K562 (cell line): Measurements from ENCODE around the gene ANO10. TPM values are rescaled to one million over a fixed set of nuclear protein-coding genes. Genes with fewer than 3 reads are reported as not detected.

Source experiments
- ATF1 ChIP-seq, 2 experiments: fragments of 450-650 bp in 1 of 2; IDR thresholded peaks; 2 replicates each; pipeline ENCODE4 v1.6.1; 2016; ENCODE audit warnings: missing compliant biosample characterization in 1 of 2, missing genetic modification characterization in 1 of 2
- CHD1 ChIP-seq: fragments of 200-600 bp; sonication (generic); IDR thresholded peaks from one replicate; pipeline ENCODE4 v1.6.1; 2012; ENCODE audit warnings: mild to moderate bottlenecking, moderate library complexity, low read length, inconsistent platforms
- ELF2 ChIP-seq: fragments of 250-450 bp; sonication (Bioruptor Pico); IDR thresholded peaks from 2 replicates; pipeline ENCODE4 v1.5.0; 2021; ENCODE audit warnings: mild to moderate bottlenecking
- FOXK2 ChIP-seq, 2 experiments: fragments of 450-650 bp; IDR thresholded peaks in 1 of 2; conservative IDR thresholded peaks in 1 of 2; 2 replicates each; pipeline ENCODE4 v1.6.1; 2016; ENCODE audit warnings: low read depth in 2 of 2, mild to moderate bottlenecking in 1 of 2
- GABPB1 ChIP-seq: sonication (generic); formaldehyde crosslinking; IDR thresholded peaks from 2 replicates; pipeline ENCODE4 v1.8.0; 2022; ENCODE audit warnings: mild to moderate bottlenecking, missing genetic modification reagents
- HMBOX1 ChIP-seq: sonication (generic); IDR thresholded peaks from 2 replicates; pipeline ENCODE4 v1.6.1; 2016
- NR2C1 ChIP-seq, 2 experiments: fragments of 450-650 bp; IDR thresholded peaks; 2 replicates each; pipeline ENCODE4 v1.6.1; 2017; ENCODE audit warnings: mild to moderate bottlenecking in 2 of 2, antibody characterized with exemption in 1 of 2, inconsistent platforms in 1 of 2, missing compliant biosample characterization in 1 of 2, missing genetic modification characterization in 1 of 2
- PHF21A ChIP-seq: fragments of 450-650 bp; IDR thresholded peaks from 2 replicates; pipeline ENCODE4 v1.6.1; 2017; ENCODE audit warnings: low read depth, borderline replicate concordance
- PRDM10 ChIP-seq: fragments of 450-650 bp; IDR thresholded peaks from 2 replicates; pipeline ENCODE4 v1.6.1; 2018; ENCODE audit not compliant: partially characterized antibody
- PTTG1 ChIP-seq: fragments of 450-650 bp; IDR thresholded peaks from 2 replicates; pipeline ENCODE4 v1.6.1; 2016; ENCODE audit warnings: low read depth, mild to moderate bottlenecking, missing genetic modification characterization, missing compliant biosample characterization
- RERE ChIP-seq: sonication (generic); formaldehyde crosslinking; IDR thresholded peaks from 2 replicates; pipeline ENCODE4 v1.8.0; 2023; ENCODE audit warnings: missing genetic modification reagents, mild to moderate bottlenecking, borderline replicate concordance
- SMAD4 ChIP-seq: fragments of 250-450 bp; sonication (Bioruptor Pico); conservative IDR thresholded peaks from 2 replicates; pipeline ENCODE4 v1.8.0; 2021; ENCODE audit warnings: inconsistent platforms, mild to moderate bottlenecking, moderate library complexity
- U2AF1 ChIP-seq: fragments of 200-400 bp; formaldehyde crosslinking; optimal IDR thresholded peaks from 2 replicates; pipeline ENCODE3; 2017; ENCODE audit warnings: mild to moderate bottlenecking, low read depth, low read length, moderate library complexity
- VEZF1 ChIP-seq: fragments of 200-800 bp; sonication (Bioruptor generic); IDR thresholded peaks from 2 replicates; pipeline ENCODE4 v1.6.1; 2017; ENCODE audit warnings: missing genetic modification characterization, missing compliant biosample characterization
- ZNF766 ChIP-seq: fragments of 200-800 bp; sonication (Bioruptor generic); conservative IDR thresholded peaks from 2 replicates; pipeline ENCODE4 v1.6.1; 2016; ENCODE audit warnings: missing genetic modification characterization, missing compliant biosample characterization
- polyA plus RNA-seq, 8 experiments: library from polyadenylated mRNA; depleted of rRNA in 4 of 8; stranded (reverse) in 5 of 8; unstranded in 3 of 8; fragments of >200 nt; fragmentation: Nextera tagmentation in 2 of 8; fragmentation: Illumina TruSeq in 1 of 8; extraction: Ambion mirVana in 2 of 8; extraction: Trizol in 1 of 8; gene quantifications; 2 replicates each; pipeline versions ENCODE4 v1.2.1 to v1.2.3, GENCODE V29; 2011 to 2014; ENCODE audit warnings: inconsistent platforms in 1 of 8, missing spikeins in 1 of 8
- total RNA-seq, 7 experiments: library from RNA; depleted of rRNA in 6 of 7; stranded (reverse); fragments of >200 nt in 6 of 7; fragmentation: Illumina TruSeq in 2 of 7; extraction: Trizol in 2 of 7; gene quantifications; 2 replicates each; pipeline versions ENCODE4 v1.2.1 to v1.2.3, GENCODE V29; 2011 to 2021; ENCODE audit warnings: low replicate concordance in 1 of 7

ANO10 gene
- total and polyA plus RNA-seq, 9 of the 15 experiments (the other 6 are each of a cell fraction or from before 2014, with no cell fraction given): 6.4 to 46.0 (median 32.3) TPM

- no peak for TF ChIP-seq HMBOX1
- no peak for TF ChIP-seq U2AF1
- TF ChIP-seq FOXK2 (conservative IDR thresholded peaks at IDR 0.05 in 1 of 2, IDR thresholded peaks at IDR 0.05 in 1 of 2; ENCODE audit: low read depth in 2 of 2): peak; percentile 93 to 97
- peak; percentile 81 for TF ChIP-seq SMAD4 (CRISPR knock-in tag)
- TF ChIP-seq PTTG1: no peak
- no peak for TF ChIP-seq RERE (CRISPR knock-in tag)
- 0 out of 2 replicates have a peak, but pooled peaks have one; percentile 45 for TF ChIP-seq ZNF766 (CRISPR knock-in tag)
- TF ChIP-seq CHD1: no peak
- TF ChIP-seq GABPB1: no peak
- TF ChIP-seq PRDM10: peak; percentile 29
- no peak for TF ChIP-seq PHF21A
- no peak for TF ChIP-seq NR2C1 (IDR thresholded peaks at IDR 0.05)
- TF ChIP-seq NR2C1 (tag; IDR thresholded peaks at IDR 0.05): peak; percentile 34; the same call in 1 of the 2 replicates
- TF ChIP-seq ELF2: no peak
- TF ChIP-seq VEZF1 (CRISPR knock-in tag): 0 out of 2 replicates have a peak, but pooled peaks have one; percentile 31
- TF ChIP-seq ATF1 (CRISPR knock-in tag; IDR thresholded peaks at IDR 0.05): no peak
- no peak for TF ChIP-seq ATF1 (tag; IDR thresholded peaks at IDR 0.05)
Measured at GRCh38 chr3:43659250-43659880, 37.6 kb upstream of the ANO10 start (continued).
